ENCODE results near the gene PADI6.

PADI6 gene

DNA sequence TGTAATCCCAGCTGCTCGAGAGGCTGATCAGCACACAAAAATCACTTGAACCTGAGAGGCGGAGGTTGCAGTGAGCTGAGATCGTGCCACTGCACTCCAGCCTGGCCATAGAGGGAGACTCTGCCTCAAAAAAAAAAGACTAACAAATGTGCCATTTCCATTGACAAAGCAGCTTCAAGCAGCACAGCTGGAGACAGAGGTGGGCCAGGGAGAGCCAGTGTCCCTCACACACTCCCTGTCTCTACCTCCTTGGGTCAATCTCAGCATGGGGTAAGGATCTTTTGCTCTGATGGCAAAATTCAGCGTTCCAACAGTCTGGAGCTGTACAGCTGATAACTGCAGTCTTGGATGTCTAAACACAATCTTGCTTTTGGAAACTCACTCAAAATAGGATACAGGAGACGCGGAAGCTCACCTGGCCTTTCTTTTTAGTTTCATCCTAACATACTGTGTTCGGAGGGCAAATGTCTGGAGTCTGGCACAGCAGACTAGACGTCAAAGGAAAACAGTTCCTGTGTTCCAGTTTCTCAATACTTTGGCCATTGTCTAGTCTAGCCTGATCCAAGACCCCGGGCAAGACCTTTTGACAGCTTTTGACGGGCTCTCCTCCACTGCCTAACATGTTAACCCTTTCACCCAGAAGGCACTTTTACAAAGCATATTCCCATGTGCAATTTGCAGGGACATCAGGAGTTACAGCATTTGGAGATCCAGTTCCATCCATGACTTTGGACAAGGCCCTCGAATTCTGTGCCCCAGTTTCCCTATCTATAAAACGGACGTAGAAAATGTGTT is 64.6 kb downstream of the PADI6 start:
- DNase-seq: no peak

DNA sequence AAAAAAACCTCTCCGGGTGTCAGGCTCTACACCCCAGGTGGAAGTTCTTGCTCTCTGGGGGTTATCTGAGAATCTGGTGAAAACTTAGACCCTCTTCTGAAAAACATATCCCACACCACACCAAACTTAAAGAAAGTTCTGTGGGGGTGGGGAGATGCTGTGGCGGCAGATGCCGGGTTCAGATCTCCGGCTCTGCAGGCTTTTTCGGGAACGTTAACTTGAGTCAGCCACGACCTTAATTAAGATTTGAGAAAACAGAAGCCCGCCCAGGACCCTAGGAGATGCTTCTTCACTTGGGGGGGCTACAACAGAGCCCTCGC is 65.2 kb downstream of the PADI6 start:
- DNase-seq: no peak

DNA sequence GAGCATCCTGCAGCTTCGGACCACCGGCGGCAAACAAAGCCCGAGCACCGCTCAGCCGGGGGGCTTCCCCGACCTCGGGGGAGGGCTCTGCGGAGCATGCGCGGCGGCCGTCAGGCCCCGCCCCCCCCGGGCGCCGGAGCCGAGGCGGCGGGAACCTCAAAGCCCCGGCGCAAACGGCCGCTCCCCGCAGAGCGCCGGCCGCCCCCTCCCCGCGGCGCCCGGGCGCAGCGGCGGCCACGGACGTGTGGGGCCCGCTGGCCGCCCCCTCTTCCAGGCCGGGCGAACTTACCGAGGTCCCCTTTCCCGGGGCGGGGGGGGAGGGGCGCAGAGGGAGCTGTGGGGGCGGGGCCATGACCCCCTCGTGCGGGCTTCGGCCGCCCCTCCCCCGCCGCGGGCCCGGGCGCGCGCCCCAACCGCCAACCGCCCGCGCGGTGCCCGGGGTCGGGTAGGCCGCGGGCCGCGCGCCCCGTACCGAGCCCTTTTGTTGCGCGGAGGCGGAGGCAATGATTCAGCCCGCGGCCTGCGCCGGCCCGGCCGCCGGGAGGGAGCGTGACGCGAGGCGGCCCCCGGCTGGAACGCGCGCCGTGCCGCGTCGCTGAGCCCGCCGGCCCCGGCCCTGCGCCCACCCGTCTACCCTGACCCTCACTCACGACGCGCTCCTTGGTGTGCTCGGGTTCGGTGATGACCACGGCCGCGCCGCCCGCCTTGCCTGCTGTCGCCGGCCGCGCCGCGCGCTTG is 65.8 kb downstream of the PADI6 start:
- peak; percentile 76 for DNase-seq

DNA sequence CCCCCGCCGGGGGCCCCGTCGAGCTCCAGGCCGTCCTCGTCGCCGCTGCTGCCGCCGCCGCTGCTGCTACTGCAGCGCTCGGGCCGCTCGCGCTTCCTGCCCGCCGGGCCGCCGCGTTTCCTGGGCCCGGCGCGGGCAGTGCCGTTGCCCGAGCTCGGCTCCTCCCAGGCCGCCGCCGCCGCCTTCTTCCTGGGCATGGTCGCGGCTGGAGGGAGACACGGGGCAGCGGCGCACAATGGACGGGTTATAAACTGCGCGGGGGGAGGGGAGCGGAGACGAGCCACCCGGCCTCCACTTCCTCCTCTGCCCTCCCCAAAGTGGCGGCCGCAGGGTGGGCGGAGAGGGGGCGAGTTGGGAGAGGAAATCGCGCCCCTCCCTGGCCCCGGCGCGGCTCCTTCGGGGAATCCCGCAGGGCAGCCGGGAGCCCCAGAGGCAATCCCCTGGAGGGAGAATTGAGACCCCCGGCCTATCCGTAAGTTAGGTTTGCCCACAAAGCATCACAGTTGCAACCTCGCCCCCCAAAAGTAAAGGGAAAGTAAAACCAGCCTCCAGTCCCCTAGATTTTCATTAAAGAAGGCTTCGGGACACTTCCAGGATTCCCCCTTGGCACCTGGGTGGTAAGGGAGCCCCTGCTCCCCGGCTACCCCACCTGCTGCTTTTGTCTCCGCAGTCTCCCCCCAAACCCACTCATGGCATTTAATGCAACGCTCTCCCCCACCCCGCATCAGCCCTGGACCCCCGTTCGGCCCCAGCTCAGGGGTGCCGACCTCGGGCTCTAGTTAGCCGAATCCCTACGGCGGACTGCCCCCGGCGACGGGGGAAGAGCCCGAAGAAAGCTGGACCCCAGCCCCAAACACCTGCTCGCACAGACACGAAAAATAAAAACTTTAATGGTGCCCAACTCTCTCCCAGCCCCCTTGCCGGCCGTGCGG is 66.6 kb downstream of the PADI6 start:
- peak; percentile 67 for DNase-seq

DNA sequence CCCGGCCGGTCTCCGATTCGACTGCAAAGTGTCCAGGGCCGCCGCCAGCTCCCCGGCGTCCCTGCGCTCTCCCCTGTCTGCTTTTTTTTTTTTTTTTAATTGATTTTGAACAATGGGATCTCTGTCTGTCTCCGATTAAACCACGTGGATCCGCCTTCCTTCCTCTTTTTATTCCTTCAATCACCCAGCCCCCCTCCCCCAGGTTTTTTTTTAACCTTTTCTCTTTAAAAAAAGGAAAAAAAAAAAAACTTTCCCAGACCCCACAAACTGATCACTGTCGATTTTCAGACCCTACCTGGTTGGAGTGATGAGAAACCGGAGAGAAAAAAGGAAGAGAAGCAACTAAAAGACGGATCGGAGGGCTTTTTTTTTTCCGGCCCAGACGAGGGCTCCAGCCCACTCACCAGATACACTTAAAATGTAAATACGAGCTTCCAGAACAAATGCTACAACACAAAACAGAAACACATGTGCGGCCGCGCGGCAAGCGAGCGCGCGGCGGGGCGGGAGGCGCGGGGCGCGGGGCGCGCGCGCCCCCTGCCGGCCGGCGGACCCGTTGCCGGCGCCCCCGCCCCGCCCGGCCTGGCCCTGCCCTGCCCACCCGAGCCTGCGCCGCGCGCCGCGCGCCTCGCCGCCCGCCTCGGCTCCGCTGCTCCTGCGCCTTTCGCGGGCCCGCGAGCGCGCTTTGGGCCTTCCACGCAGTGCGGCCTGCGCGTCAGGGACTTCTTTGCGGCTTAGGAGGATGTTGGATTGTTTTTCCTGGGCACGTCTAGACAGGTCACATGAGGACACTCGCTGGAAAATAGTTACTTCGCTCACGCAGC is 67.5 kb downstream of the PADI6 start, which contains the start of gene RCC2:
TSS of gene RCC2 (minus strand) at position 428 of the 824 bp plus-strand sequence. CDS start 1,163 bp downstream, outside the sequence.
- peak; percentile 89 for DNase-seq

DNA sequence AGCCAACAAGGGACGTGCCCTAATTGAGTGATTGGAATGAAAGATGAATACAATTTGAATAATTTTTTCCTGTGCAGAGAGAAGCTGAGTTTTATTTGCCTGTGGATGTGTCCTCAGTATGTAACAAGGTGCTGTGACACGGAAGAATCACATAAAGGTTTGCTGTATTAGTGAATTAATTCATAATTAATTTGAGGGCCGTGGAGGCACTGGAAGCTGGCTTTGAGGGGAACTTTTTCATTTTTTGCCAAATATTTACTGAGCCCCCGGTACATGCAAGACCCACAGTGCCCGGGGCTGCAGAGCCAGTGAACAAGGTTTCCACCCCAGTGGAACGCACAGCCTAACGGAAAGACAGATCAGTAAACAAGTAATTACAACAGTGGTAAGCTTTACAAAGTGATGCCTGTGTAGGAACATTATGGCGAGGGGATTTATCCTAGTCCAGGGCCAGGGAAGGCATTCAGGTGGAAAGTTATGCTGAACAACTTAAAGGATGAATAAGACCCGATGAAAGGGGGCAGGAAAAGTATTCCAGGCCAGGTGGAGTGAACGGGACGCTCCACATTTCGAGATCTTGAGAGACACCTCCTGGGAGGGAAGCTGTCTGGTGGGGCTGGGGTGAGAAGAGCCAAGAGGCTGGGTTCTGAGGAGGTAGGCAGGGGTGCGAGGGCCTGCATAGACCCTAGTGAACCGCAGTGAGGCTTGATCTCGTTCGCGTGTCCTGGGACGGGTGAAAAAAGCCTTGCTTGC is 68.3 kb downstream of the PADI6 start:
- peak; percentile 48 for DNase-seq

DNA sequence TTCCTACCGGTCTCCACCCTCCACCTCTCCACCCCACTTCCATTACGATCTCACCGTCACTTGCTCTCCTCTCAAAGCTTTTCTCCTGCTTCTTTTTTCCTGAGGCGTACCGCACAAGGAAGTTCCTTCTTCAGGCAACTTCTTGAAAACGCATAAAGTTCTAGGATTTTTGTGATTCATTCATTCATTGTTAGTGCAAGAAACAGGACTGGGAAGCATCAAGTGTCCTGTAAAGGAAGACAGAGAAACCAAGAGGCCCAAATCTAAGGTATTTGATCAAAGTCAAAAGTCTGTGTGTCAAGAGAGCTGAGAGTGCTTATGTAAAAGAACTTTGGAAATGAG is 68.8 kb downstream of the PADI6 start:
- DNase-seq: no peak

DNA sequence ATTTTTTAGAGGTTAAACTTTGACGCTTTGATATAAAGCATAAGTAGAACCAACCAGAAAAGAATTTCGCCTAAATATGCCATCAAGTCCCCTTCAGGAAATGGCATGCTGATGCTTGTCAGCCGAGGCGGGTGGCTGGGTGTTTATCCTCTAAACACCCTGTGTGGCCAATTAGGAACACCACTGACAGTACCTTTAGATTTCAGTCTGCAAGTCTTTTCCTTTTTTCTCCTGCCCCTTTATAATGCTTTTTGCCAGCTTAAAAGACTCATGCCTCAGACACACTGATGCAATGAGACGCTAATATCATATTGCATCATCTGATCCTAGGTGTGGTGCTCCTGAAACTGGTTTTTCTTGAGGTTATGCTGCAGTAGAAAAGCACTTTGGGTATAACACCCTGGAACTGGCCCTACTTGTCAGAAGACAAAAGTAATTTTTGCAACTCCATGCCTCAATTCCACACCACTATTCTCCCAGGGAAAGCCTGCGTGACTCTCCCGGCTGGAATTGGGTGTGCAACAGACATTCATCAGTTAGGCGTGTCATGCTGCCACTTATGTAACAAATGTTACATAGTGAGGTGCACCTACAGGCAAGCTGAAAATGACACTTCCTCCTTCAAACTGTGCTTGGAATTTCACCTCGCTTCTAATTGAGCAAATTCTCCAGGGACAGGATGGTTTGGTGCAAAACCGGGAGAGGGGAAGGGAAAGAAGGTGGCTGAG is 69.4 kb downstream of the PADI6 start:
- DNase-seq: peak; percentile 32

DNA sequence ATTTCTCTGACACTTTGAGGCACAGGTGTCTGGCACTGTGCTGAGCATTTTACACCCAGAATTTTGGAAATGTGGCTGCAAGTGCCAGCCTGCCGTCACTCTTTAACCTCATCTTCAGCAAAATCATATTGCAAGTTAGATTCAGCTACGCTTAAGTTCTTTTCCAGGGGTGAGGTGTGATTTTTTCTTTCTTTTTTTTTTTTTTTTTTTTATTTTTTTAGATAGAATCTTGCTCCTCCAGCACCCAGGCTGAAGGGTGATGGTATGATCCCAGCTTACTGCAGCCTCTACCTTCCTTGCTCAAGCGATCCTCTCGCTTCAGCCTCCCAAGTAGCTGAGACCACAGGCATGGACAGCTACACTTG is 70.0 kb downstream of the PADI6 start:
- no peak for DNase-seq

DNA sequence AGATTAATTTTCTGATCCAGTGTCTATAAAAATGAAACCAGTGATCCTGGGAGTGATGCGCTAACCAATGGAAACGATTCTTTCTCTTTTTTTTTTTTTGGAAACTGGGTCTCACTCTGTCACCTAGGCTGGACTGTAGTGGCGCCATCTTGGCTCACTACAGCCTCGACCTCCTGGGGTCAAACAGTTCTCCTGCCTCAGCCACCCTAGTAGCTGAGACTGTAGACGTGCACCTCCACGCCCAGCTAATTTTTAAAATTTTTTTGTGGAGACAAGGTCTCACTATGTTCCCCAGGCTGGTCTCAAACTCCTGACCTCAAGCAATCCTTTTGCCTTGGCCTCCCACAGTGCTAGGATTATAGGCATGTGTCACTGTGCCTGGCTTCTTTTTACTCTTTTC is 70.8 kb downstream of the PADI6 start:
- no peak for DNase-seq

DNA sequence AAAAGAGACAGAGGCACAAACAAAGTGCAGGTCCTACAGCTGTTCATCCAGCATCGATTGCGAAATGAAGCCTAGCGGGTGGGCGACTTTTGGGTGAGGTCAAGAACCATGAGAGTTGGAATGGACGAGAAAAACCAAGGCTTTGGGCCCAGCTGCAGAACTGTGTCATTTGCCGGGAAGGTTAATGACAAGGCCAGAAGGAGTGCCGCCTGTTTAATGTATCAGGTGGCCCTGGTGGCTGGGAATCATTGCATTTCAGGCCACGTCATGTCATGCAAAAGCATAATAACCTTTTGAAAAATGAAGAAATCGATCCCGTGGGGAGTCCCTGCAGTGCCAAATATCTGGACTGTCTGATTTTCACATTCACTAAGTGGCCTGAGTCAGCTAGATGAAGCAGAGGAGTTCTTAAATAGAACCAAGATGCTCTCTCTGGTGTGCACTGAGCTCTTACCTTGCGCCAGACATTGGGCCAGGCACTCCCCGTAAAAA is 75.6 kb downstream of the PADI6 start:
- DNase-seq: peak; percentile 3

All from eye (tissue), 1 donor.